Erythroblast (primary cell): ENCODE data around the gene BEX1.

ENCODE experiments used
- GATA1 ChIP-seq: IDR thresholded peaks from 2 replicates; pipeline ENCODE4 v1.6.1; 2011; ENCODE audit warnings: low read depth, mild to moderate bottlenecking, control low read depth, low read length, moderate library complexity
- POLR2A ChIP-seq: IDR thresholded peaks from 2 replicates; pipeline ENCODE4 v1.6.1; 2011; ENCODE audit warnings: mild to moderate bottlenecking, low read length

- no peak for TF ChIP-seq POLR2A
- no peak for TF ChIP-seq GATA1
Observed at GRCh38 chrX:103063191-103063845, 653 bp downstream of the BEX1 start.
